Mesothelial cell of epicardium (in vitro differentiated cells): ENCODE data around the gene NQO2. TPM values are rescaled to one million over a fixed set of nuclear protein-coding genes. Genes with fewer than 3 reads are reported as not detected.
A peak's percentile ranks its signal among the peaks of the same experiment; 100 is the strongest.

Source experiments
- DNase-seq, 2 experiments: peaks; one replicate each; pipeline ENCODE4 v3.0.0; 2021; ENCODE audit warnings: low spot score in 2 of 2; ENCODE audit not compliant: unreplicated experiment in 2 of 2
- H3K27ac Mint-ChIP-seq: 2 replicates; pipeline ENCODE4 v1.8.0; 2021; ENCODE audit warnings: mixed read lengths
- H3K27me3 Mint-ChIP-seq: 2 replicates; pipeline ENCODE4 v1.8.0; 2021; ENCODE audit warnings: low read depth, mixed read lengths
- H3K36me3 Mint-ChIP-seq: 2 replicates; pipeline ENCODE4 v1.8.0; 2021; ENCODE audit warnings: mixed read lengths
- H3K4me1 Mint-ChIP-seq: 2 replicates; pipeline ENCODE4 v1.8.0; 2021; ENCODE audit warnings: mixed read lengths
- H3K4me3 Mint-ChIP-seq: 2 replicates; pipeline ENCODE4 v1.8.0; 2021; ENCODE audit warnings: mild to moderate bottlenecking, moderate library complexity, mixed read lengths
- H3K9me3 Mint-ChIP-seq: 2 replicates; pipeline ENCODE4 v1.8.0; 2021; ENCODE audit warnings: mixed read lengths
- total RNA-seq: library from RNA; stranded (reverse); gene quantifications from 3 replicates; pipeline ENCODE4 v1.2.1, GENCODE V29; 2021
- TF ChIP-seq, protein P1 (sequence below): fragments of 200-600 bp; sonication (generic); IDR thresholded peaks from one replicate; pipeline ENCODE4 v1.5.0; 2021; ENCODE audit warnings: antibody characterized with exemption; ENCODE audit not compliant: unreplicated experiment

Gene NQO2
- total RNA-seq, 1 donor from 2014 or later = 18.7 TPM

DNA sequence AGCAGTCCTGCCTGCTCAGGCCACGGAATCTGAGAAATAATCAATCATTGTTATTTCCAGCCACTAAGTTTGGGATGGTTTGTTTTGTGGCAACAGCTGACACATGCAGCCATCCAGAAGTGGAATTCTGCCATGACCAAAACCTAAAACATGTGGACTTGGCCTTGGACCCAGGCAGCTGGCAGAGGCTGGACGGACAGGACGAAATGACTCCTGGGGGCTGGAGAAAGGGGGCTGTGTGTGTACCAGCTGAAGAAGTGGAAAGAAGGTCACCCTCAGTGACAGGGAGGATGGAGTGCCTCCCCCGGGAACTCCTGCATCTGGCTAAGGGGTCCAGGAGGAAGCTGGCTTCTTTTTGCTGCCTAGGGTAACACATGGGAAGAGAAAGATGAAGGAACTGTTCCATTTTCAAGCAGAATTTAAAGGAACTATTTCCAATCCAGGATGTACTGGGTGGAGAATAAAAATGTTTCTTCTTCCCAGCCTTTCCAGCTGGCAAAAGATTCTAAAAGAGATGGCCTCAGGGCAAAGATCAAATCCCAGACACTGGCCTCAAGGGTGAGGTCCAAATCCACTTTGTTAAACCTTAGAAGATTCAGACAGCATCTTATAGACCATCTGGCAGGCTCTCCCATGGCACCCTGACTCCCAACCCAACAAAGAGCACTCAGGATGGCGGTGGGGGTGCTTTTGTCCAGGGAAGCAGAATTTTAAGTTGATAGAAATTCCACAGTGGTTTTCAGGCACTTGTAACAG is 42.6 kb upstream of the NQO2 start:
- Mint-ChIP-seq H3K27me3 (no peaks in the 10 kb centered on the region), H3K4me3 (no peak overlapping the region), H3K27ac (no peak overlapping the region), H3K4me1 (peaks cover 17% of the 10 kb centered on the region), H3K36me3 (peaks cover 16% of the 10 kb centered on the region), H3K9me3 (no peaks in the 10 kb centered on the region)
- peak in 1 of 2 experiments; percentile 7 for DNase-seq
- TF ChIP-seq, protein P1, sequence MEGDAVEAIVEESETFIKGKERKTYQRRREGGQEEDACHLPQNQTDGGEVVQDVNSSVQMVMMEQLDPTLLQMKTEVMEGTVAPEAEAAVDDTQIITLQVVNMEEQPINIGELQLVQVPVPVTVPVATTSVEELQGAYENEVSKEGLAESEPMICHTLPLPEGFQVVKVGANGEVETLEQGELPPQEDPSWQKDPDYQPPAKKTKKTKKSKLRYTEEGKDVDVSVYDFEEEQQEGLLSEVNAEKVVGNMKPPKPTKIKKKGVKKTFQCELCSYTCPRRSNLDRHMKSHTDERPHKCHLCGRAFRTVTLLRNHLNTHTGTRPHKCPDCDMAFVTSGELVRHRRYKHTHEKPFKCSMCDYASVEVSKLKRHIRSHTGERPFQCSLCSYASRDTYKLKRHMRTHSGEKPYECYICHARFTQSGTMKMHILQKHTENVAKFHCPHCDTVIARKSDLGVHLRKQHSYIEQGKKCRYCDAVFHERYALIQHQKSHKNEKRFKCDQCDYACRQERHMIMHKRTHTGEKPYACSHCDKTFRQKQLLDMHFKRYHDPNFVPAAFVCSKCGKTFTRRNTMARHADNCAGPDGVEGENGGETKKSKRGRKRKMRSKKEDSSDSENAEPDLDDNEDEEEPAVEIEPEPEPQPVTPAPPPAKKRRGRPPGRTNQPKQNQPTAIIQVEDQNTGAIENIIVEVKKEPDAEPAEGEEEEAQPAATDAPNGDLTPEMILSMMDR = no peak

DNA sequence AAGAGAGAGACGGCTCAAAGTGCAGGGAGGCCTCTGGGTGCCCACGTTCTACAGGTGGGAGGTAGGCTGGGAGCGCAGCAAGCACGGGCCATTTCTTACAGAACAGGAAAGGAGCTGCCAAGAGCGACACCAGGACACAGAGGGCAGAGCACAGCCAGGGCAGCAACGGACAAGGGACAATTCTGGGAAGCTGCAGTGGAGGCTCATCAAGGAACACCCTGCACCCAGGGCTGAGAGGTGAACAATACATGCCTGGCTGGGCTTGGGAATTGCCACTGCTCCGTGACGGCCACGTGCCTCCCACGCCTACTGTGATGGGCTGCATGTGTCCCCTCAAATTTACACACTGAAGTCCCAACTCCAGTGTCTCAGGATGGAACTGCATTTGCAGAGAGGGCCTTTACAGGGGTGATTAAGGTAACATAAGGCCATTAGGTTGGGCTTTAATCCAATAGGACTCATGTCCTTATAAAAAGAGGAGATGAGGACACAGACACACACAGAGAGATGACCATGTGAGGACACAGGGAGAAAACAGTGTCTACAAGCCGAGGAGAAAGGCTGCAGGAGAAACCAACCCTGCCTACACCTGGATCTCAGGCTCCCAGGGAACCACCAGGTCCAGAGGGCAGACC is 41.9 kb upstream of the NQO2 start:
- Mint-ChIP-seq H3K36me3 (peaks cover 13% of the 10 kb centered on the region), H3K27me3 (no peaks in the 10 kb centered on the region), H3K27ac (no peak overlapping the region), H3K9me3 (no peaks in the 10 kb centered on the region), H3K4me3 (no peak overlapping the region), H3K4me1 (peaks cover 20% of the 10 kb centered on the region)
- no peak for DNase-seq
- TF ChIP-seq, protein P1 = no peak

DNA sequence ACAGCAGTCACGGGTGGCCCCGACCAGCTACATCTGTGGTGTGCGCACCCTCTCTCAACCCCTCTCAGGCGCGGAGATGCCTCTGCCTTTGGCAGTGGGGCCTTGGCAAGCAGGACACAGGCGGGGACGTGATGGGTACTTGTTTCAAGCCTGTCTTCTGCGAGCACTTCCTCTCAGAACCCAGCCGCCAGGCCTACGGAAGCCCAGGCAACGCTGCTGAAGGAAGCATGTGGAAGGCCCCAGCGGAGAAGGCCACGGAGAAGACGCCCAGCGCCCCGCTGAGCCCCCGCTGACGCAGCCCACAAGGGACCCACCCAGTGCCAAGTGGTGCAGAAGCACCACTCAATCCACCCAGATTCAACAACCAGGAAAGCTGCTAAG is 41.4 kb upstream of the NQO2 start:
- Mint-ChIP-seq H3K9me3 (no peaks in the 10 kb centered on the region), H3K27ac (no peak overlapping the region), H3K4me1 (peaks cover 22% of the 10 kb centered on the region), H3K36me3 (peaks cover 8% of the 10 kb centered on the region), H3K27me3 (no peaks in the 10 kb centered on the region), H3K4me3 (no peak overlapping the region)
- no peak for DNase-seq
- TF ChIP-seq, protein P1 = no peak

DNA sequence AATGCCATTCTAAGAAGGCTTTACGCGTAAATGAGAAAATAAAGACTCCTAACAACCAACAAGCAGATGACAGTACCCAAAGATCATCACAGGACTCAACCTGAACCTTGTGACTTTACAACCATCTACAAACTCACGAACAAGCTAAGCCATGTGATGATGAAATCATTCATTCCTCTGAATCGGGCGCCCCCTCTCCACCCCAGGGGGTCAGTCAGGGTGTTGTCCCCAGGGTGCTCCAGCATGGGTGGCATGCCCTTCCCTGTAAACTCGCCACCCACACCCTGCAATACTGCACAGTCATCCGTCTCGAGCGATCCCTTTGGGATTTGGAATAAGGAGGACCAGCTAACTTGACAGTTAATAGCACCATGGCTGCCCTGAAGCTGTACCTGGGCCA is 40.9 kb upstream of the NQO2 start:
- Mint-ChIP-seq H3K9me3 (no peaks in the 10 kb centered on the region), H3K4me1 (peaks cover 22% of the 10 kb centered on the region), H3K27me3 (no peaks in the 10 kb centered on the region), H3K36me3 (peaks cover 8% of the 10 kb centered on the region), H3K27ac (no peak overlapping the region), H3K4me3 (no peak overlapping the region)
- DNase-seq = no peak
- TF ChIP-seq, protein P1 = no peak

DNA sequence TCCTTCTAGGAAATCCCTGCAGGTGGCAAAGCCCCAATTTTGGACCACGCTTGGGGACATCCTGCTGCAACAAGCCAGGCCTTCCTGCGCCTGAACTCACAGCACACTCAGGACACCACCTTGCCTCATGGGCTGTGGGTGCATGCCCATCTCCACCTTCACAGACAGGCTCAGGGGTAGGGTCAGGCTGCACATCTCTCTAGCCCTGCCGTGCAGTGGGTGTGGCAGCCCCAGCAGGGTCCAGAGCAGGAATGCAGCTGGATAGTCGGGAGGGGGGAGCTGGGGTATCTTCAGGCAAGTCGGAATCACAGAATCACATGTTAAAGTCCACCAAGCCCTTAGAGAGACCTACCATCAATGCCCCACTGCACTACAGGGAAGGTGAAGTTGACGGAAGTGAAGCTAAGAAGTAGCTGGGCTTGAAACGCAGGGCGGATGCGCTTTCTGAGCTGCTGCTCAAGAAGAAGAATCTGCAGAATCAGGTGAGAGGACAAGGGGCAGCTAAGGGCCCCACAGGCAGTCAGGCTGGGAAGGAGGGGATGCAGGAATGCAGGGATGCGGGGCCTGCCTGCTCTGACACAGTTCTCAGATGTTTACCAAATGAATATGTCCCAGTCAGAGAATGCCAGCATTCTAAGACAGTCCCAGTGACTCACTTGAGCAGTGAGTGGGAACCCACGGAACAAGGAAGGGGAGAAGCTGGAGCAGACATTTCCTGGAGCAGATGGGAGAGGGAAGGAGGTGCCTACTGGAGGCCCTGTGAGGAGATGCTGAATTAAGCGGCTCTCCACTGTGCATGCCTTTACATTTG is 39.6 kb upstream of the NQO2 start:
- Mint-ChIP-seq H3K27ac (no peak overlapping the region), H3K27me3 (no peaks in the 10 kb centered on the region), H3K9me3 (no peaks in the 10 kb centered on the region), H3K36me3 (peaks cover 8% of the 10 kb centered on the region), H3K4me3 (no peak overlapping the region), H3K4me1 (peaks cover 23% of the 10 kb centered on the region)
- TF ChIP-seq, protein P1 = no peak
- no peak for DNase-seq
